Measurements from ENCODE around the gene STAC. TPM values are rescaled to one million over a fixed set of nuclear protein-coding genes. Genes with fewer than 3 reads are reported as not detected.

The STAC gene
- total RNA-seq, 1 donor from 2014 or later = not detected

DNA sequence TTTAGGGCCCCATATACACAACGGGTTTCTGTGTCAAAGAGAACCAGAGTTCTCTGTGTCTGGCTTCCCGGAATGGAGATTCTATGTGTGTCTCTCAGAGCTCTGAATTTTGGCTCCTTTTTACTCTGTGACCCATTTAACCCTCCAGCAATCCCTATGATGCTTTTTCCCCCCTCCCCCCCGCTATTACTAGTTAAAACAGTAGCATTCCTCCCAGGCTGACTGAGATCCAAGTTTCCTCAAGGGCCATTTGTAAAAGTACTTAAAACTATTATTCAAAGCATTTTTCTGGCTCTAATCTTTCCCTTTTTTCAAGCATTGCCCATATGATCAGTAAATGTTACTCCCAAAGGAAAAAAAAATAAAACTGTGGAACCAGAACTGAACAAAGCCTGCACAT is 6.6 kb upstream of the STAC start:
- Mint-ChIP-seq H3K27ac (ENCODE audit: unreplicated experiment) (no peak overlapping the region), H3K4me3 (ENCODE audit: unreplicated experiment) (no peak overlapping the region), H3K4me1 (ENCODE audit: unreplicated experiment) (no peaks in the 10 kb centered on the region), H3K9me3 (ENCODE audit: unreplicated experiment) (peaks cover 2% of the 10 kb centered on the region), H3K36me3 (ENCODE audit: unreplicated experiment) (no peaks in the 10 kb centered on the region), H3K27me3 (ENCODE audit: unreplicated experiment) (peaks cover 9% of the 10 kb centered on the region)
- TF ChIP-seq, protein P1, sequence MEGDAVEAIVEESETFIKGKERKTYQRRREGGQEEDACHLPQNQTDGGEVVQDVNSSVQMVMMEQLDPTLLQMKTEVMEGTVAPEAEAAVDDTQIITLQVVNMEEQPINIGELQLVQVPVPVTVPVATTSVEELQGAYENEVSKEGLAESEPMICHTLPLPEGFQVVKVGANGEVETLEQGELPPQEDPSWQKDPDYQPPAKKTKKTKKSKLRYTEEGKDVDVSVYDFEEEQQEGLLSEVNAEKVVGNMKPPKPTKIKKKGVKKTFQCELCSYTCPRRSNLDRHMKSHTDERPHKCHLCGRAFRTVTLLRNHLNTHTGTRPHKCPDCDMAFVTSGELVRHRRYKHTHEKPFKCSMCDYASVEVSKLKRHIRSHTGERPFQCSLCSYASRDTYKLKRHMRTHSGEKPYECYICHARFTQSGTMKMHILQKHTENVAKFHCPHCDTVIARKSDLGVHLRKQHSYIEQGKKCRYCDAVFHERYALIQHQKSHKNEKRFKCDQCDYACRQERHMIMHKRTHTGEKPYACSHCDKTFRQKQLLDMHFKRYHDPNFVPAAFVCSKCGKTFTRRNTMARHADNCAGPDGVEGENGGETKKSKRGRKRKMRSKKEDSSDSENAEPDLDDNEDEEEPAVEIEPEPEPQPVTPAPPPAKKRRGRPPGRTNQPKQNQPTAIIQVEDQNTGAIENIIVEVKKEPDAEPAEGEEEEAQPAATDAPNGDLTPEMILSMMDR (IDR thresholded peaks at IDR 0.05) = no peak
- no peak for DNase-seq (ENCODE audit: extremely low spot score, unreplicated experiment)

- no peak overlapping the region for H3K4me3 Mint-ChIP-seq (ENCODE audit: unreplicated experiment)
- DNase-seq (ENCODE audit: extremely low spot score, unreplicated experiment) = no peak
- peaks cover 54% of the 10 kb centered on the region for H3K27me3 Mint-ChIP-seq (ENCODE audit: unreplicated experiment)
- TF ChIP-seq, protein P1 (IDR thresholded peaks at IDR 0.05) = no peak
- H3K9me3 Mint-ChIP-seq (ENCODE audit: unreplicated experiment) = no peaks in the 10 kb centered on the region
- no peak overlapping the region for H3K27ac Mint-ChIP-seq (ENCODE audit: unreplicated experiment)
- H3K36me3 Mint-ChIP-seq (ENCODE audit: unreplicated experiment) = no peaks in the 10 kb centered on the region
- H3K4me1 Mint-ChIP-seq (ENCODE audit: unreplicated experiment) = peaks cover 5% of the 10 kb centered on the region
These were observed 458 bp upstream of the STAC start for GRCh38 chr3:36379872-36380220.

- DNase-seq (ENCODE audit: extremely low spot score, unreplicated experiment) = no peak
- TF ChIP-seq, protein P1 (IDR thresholded peaks at IDR 0.05) = no peak
- Mint-ChIP-seq H3K36me3 (ENCODE audit: unreplicated experiment) (no peaks in the 10 kb centered on the region), H3K27me3 (ENCODE audit: unreplicated experiment) (peaks cover 57% of the 10 kb centered on the region), H3K4me3 (ENCODE audit: unreplicated experiment) (no peak overlapping the region), H3K27ac (ENCODE audit: unreplicated experiment) (no peak overlapping the region), H3K4me1 (ENCODE audit: unreplicated experiment) (peaks cover 5% of the 10 kb centered on the region), H3K9me3 (ENCODE audit: unreplicated experiment) (no peaks in the 10 kb centered on the region)
These were observed 1.1 kb downstream of the STAC start for GRCh38 chr3:36381311-36381956.

- Mint-ChIP-seq H3K4me3 (ENCODE audit: unreplicated experiment) (no peak overlapping the region), H3K36me3 (ENCODE audit: unreplicated experiment) (no peaks in the 10 kb centered on the region), H3K27me3 (ENCODE audit: unreplicated experiment) (no peaks in the 10 kb centered on the region), H3K9me3 (ENCODE audit: unreplicated experiment) (no peaks in the 10 kb centered on the region), H3K4me1 (ENCODE audit: unreplicated experiment) (no peaks in the 10 kb centered on the region), H3K27ac (ENCODE audit: unreplicated experiment) (no peak overlapping the region)
- TF ChIP-seq, protein P1 (IDR thresholded peaks at IDR 0.05) = no peak
- DNase-seq (ENCODE audit: extremely low spot score, unreplicated experiment) = no peak
These were observed 13.3 kb downstream of the STAC start for GRCh38 chr3:36393563-36393962.

DNA sequence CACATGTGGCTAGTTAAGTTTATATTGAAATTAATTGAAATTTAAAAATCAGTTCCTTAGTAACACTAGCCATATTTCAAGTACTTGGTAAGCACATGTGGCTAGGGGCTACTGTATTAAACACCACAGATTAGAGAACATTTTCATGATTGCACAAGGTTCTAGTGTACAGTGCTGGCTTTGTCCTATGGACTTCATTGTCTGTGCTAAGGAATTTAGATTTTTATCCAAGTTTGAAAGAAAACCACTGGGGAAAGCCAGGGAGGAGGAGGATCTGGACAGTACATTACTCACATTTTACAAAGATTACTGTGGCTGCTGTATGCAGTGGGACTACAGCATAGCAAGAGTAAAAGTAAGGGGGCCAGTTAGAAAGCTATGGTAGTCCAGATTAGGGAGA is 13.9 kb downstream of the STAC start:
- H3K27ac Mint-ChIP-seq (ENCODE audit: unreplicated experiment) = no peak overlapping the region
- H3K27me3 Mint-ChIP-seq (ENCODE audit: unreplicated experiment) = no peaks in the 10 kb centered on the region
- no peaks in the 10 kb centered on the region for H3K4me1 Mint-ChIP-seq (ENCODE audit: unreplicated experiment)
- H3K9me3 Mint-ChIP-seq (ENCODE audit: unreplicated experiment) = no peaks in the 10 kb centered on the region
- no peak overlapping the region for H3K4me3 Mint-ChIP-seq (ENCODE audit: unreplicated experiment)
- DNase-seq (ENCODE audit: extremely low spot score, unreplicated experiment) = no peak
- H3K36me3 Mint-ChIP-seq (ENCODE audit: unreplicated experiment) = no peaks in the 10 kb centered on the region
- TF ChIP-seq, protein P1 (IDR thresholded peaks at IDR 0.05) = no peak

Measured in osteocyte (in vitro differentiated cells).